Loucy (cell line): Measurements from ENCODE around the gene DLG1.
"Not testable (repeated sequence)": the region's sequence is repeated elsewhere in the genome, so short reads cannot be mapped to it uniquely, and the experiment has no call there.

Experiments
- H2AFZ ChIP-seq: fragments of 200-600 bp; sonication (generic); 2 replicates; pipeline ENCODE4 v1.6.0; 2016; ENCODE audit warnings: antibody characterized with exemption, mild to moderate bottlenecking, low read length, moderate library complexity
- H3F3A ChIP-seq: fragments of 200-600 bp; 2 replicates; pipeline ENCODE4 v1.6.0; 2016; ENCODE audit warnings: antibody characterized with exemption, low read depth, mild to moderate bottlenecking
- H3K27me3 ChIP-seq: fragments of 200-600 bp; sonication (generic); 2 replicates; pipeline ENCODE4 v1.6.1; 2014; ENCODE audit warnings: low read length, mild to moderate bottlenecking; ENCODE audit not compliant: insufficient read depth, poor library complexity, severe bottlenecking
- H3K36me3 ChIP-seq: fragments of 200-600 bp; sonication (generic); 2 replicates; pipeline ENCODE4 v1.6.1; 2016; ENCODE audit warnings: low read length; ENCODE audit not compliant: insufficient read depth
- H3K4me1 ChIP-seq: fragments of 200-600 bp; sonication (generic); 2 replicates; pipeline ENCODE4 v1.5.1; 2014; ENCODE audit warnings: low read length, mild to moderate bottlenecking; ENCODE audit not compliant: insufficient read depth, poor library complexity, severe bottlenecking
- H3K4me2 ChIP-seq: fragments of 200-600 bp; sonication (generic); 2 replicates; pipeline ENCODE4 v1.6.0; 2014; ENCODE audit warnings: antibody characterized with exemption, low read length, low read depth, mild to moderate bottlenecking; ENCODE audit not compliant: poor library complexity, severe bottlenecking
- H3K4me3 ChIP-seq: fragments of 200-600 bp; sonication (generic); 2 replicates; pipeline ENCODE4 v1.5.1; 2014; ENCODE audit warnings: low read length, mild to moderate bottlenecking, mixed read lengths; ENCODE audit not compliant: poor library complexity, severe bottlenecking
- H3K79me2 ChIP-seq: fragments of 200-600 bp; sonication (generic); 2 replicates; pipeline ENCODE4 v1.6.1; 2014; ENCODE audit warnings: low read length; ENCODE audit not compliant: insufficient read depth
- H3K9ac ChIP-seq: fragments of 200-600 bp; sonication (generic); 2 replicates; pipeline ENCODE4 v1.6.0; 2014; ENCODE audit warnings: mild to moderate bottlenecking, low read depth, low read length, moderate library complexity; ENCODE audit not compliant: poor library complexity, severe bottlenecking
- H3K9me2 ChIP-seq: fragments of 200-600 bp; sonication (generic); replicated peaks from 2 replicates; pipeline ENCODE4 v1.6.1; 2016; ENCODE audit warnings: low read depth, low read length, mixed read lengths
- H3K9me3 ChIP-seq: fragments of 200-600 bp; sonication (generic); 2 replicates; pipeline ENCODE4 v1.6.1; 2014; ENCODE audit warnings: mild to moderate bottlenecking, antibody characterized with exemption, low read length, low read depth; ENCODE audit not compliant: insufficient read depth
- H4K20me1 ChIP-seq: fragments of 200-600 bp; sonication (generic); 2 replicates; pipeline ENCODE4 v1.6.0; 2014; ENCODE audit warnings: antibody characterized with exemption, low read length, mild to moderate bottlenecking; ENCODE audit not compliant: insufficient read depth, poor library complexity, severe bottlenecking
- CTCF ChIP-seq: fragments of 200-600 bp; sonication (generic); conservative IDR thresholded peaks from 2 replicates; pipeline ENCODE4 v1.5.1; 2014; ENCODE audit warnings: mild to moderate bottlenecking, antibody characterized with exemption, low read length
- EZH2phosphoT487 ChIP-seq: fragments of 200-600 bp; IDR thresholded peaks from 2 replicates; pipeline ENCODE4 v1.6.1; 2018; ENCODE audit warnings: antibody characterized with exemption, mild to moderate bottlenecking, moderate library complexity, borderline replicate concordance

Gene DLG1

GRCh38 chr3:197040658-197041057 lies 257.8 kb downstream of the DLG1 start:
- TF ChIP-seq EZH2phosphoT487 (no peak), CTCF (no peak)
- Histone ChIP-seq H3K36me3 (peaks cover 18% of the 10 kb centered on the region; the same call in 1 of the 2 replicates), H3K4me3 (no peak overlapping the region), H3K79me2 (no peaks in the 10 kb centered on the region), H2AFZ (no peak overlapping the region), H3F3A (no peaks in the 10 kb centered on the region), H3K27me3 (no peaks in the 10 kb centered on the region), H4K20me1 (no peaks in the 10 kb centered on the region), H3K9ac (no peak overlapping the region), H3K4me2 (no peak overlapping the region), H3K9me2 (no peaks in the 10 kb centered on the region), H3K4me1 (no peaks in the 10 kb centered on the region), H3K9me3 (no peaks in the 10 kb centered on the region)

GRCh38 chr3:197038679-197039462 lies 259.5 kb downstream of the DLG1 start:
- Histone ChIP-seq H3K36me3 (0 out of 2 replicates have a peak, but pooled peaks cover 4% of the 10 kb centered on the region), H3K4me2 (no peak overlapping the region), H3K27me3 (no peaks in the 10 kb centered on the region), H3K9ac (no peak overlapping the region), H3K9me3 (no peaks in the 10 kb centered on the region), H3F3A (no peaks in the 10 kb centered on the region), H3K79me2 (no peaks in the 10 kb centered on the region), H2AFZ (no peak overlapping the region), H3K9me2 (no peaks in the 10 kb centered on the region), H3K4me1 (no peaks in the 10 kb centered on the region), H3K4me3 (no peak overlapping the region), H4K20me1 (no peaks in the 10 kb centered on the region)
- TF ChIP-seq EZH2phosphoT487: no peak
- no peak for TF ChIP-seq CTCF

GRCh38 chr3:197035577-197035976 lies 262.8 kb downstream of the DLG1 start:
- Histone ChIP-seq H3K4me1 (no peaks in the 10 kb centered on the region), H3K9me2 (no peaks in the 10 kb centered on the region), H3K27me3 (no peaks in the 10 kb centered on the region), H3K4me3 (no peak overlapping the region), H4K20me1 (no peaks in the 10 kb centered on the region), H3K36me3 (no peaks in the 10 kb centered on the region), H3K9me3 (no peaks in the 10 kb centered on the region), H3K79me2 (no peaks in the 10 kb centered on the region), H3K4me2 (no peak overlapping the region), H2AFZ (no peak overlapping the region), H3K9ac (no peak overlapping the region), H3F3A (no peaks in the 10 kb centered on the region)
- TF ChIP-seq EZH2phosphoT487 (no peak), CTCF (no peak)

- H3K4me2 ChIP-seq, H3K4me1 ChIP-seq, H3F3A ChIP-seq, H3K36me3 ChIP-seq, H3K4me3 ChIP-seq, H4K20me1 ChIP-seq, H3K79me2 ChIP-seq, H2AFZ ChIP-seq, H3K9me2 ChIP-seq, H3K27me3 ChIP-seq, H3K9me3 ChIP-seq, H3K9ac ChIP-seq: not testable (repeated sequence)
These were observed 263.6 kb downstream of the DLG1 start for GRCh38 chr3:197034778-197035177.

GRCh38 chr3:197033764-197034163 lies 264.6 kb downstream of the DLG1 start:
- H3K4me2 ChIP-seq, H3F3A ChIP-seq, H4K20me1 ChIP-seq, H3K4me1 ChIP-seq, H3K9me2 ChIP-seq, H3K79me2 ChIP-seq, H3K4me3 ChIP-seq, H3K27me3 ChIP-seq, H3K36me3 ChIP-seq, H2AFZ ChIP-seq, H3K9me3 ChIP-seq, H3K9ac ChIP-seq: not testable (repeated sequence)
